Stimulated activated CD8-positive, alpha-beta memory T cell treated with anti-CD3 and anti-CD28 coated beads, Interleukin-7, amount 100 ng/mL, for 24 hours (primary cell): ENCODE results near the gene NDEL1.

ENCODE experiments used
- DNase-seq: peaks from one replicate; pipeline ENCODE4 v3.0.0-alpha.2; 2020; ENCODE audit warnings: low read depth

NDEL1 gene

DNA sequence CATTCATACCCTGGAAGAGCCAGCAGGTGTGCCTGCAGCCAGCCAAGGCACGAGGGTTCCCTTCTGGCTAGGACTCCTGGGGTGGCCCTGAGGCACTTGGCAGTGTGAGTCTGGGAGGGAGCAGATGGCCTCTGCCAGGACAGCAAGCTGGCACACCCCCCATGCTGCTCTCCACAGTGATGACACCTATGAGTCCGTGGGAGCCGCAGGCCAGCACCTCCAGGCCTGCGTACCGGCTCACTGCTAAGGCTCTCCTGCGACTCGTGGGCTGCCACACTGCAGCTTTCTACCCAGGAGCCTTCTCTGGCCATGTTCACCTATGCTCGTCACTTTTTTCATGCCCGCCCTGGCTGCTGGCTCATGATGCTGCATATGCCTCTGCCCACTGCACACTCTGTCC, 68.1 kb downstream of the NDEL1 start:
- no peak for DNase-seq

- no peak for DNase-seq
These were observed 69.0 kb downstream of the NDEL1 start for GRCh38 chr17:8504460-8505207.

DNA sequence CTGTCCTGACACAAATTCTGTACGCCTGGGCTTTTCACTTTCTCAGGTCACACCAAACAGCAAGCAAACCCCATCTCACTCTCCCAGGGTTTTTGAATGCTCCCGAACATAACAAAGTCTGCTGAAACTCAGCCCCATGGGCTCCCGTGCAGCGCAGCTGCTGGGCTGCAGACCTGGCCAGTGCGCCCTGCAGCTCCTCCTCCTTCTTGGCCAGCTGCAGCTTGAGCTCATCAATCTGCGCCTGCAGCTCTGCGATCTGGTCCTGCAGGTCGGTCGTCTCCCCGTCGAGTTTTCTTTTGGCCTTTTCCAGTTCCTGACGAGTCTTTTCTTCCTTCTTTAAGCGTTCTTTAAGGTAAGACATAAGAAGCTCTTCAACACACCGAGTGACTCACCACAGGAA, 70.5 kb downstream of the NDEL1 start:
- no peak for DNase-seq

GRCh38 chr17:8514801-8515200, 79.1 kb downstream of the NDEL1 start:
- DNase-seq = no peak
